A549 (cell line): Measurements from ENCODE around the gene SLC6A19. TPM values are rescaled to one million over a fixed set of nuclear protein-coding genes. Genes with fewer than 3 reads are reported as not detected.

Experiments
- ATAC-seq, 2 experiments: fragments of 200-7000 bp in 1 of 2; fragments of >200 bp in 1 of 2; cut with Nextera tagmentation in 1 of 2; cut with Tn5 transposase in 1 of 2; 3 replicates each; pipeline versions ENCODE4 v1.8.0 to v1.9.1; 2018 to 2020; ENCODE audit warnings: mild to moderate bottlenecking in 1 of 2, moderate library complexity in 1 of 2
- CTCF ChIA-PET: fragments of 300-600 bp; sonication (Branson Sonifier 250); formaldehyde crosslinking; extraction: SDS; loops from one replicate; lab custom pipeline; 2021; ENCODE audit warnings: antibody characterized with exemption, inconsistent platforms; lab: Yijun Ruan, JAX
- POLR2A ChIA-PET: fragments of 350-600 bp; formaldehyde crosslinking; extraction: SDS; loops from one replicate; lab custom pipeline; 2021; ENCODE audit warnings: antibody characterized with exemption, inconsistent platforms; lab: Yijun Ruan, JAX
- DNase-seq, 2 experiments: peaks; one replicate each; pipeline versions ENCODE4 v3.0.0 to v3.0.0-alpha.2; 2011 to 2016; ENCODE audit warnings: low read depth in 1 of 2, low spot score in 1 of 2
- FAIRE-seq: peaks from 2 replicates; lab custom pipeline; 2011; peaks lifted over from hg19 to GRCh38; lab: Jason Lieb, UNC
- H3K27ac ChIP-seq, 2 experiments: fragments of >200 bp; sonication (Bioruptor Twin); formaldehyde crosslinking; 3 replicates each; pipeline ENCODE4 v1.5.1; 2016 to 2017
- H3K4me1 ChIP-seq: fragments of >200 bp; sonication (Bioruptor Twin); formaldehyde crosslinking; 3 replicates; pipeline ENCODE4 v1.6.1; 2016
- H3K4me2 ChIP-seq: fragments of >200 bp; sonication (Bioruptor Twin); formaldehyde crosslinking; 3 replicates; pipeline ENCODE4 v1.6.1; 2016
- H3K4me3 ChIP-seq: fragments of >200 bp; sonication (Bioruptor Twin); formaldehyde crosslinking; 3 replicates; pipeline ENCODE4 v1.5.1; 2016
- H3K9me3 ChIP-seq: fragments of >200 bp; sonication (Bioruptor Twin); formaldehyde crosslinking; 3 replicates; pipeline ENCODE4 v1.6.1; 2016
- ATOH8 ChIP-seq: fragments of 250-450 bp; sonication (Bioruptor Pico); IDR thresholded peaks from 2 replicates; pipeline ENCODE4 v1.5.0; 2020; ENCODE audit warnings: low read depth, mild to moderate bottlenecking, moderate library complexity
- CBX2 ChIP-seq: fragments of 200-600 bp; sonication (generic); IDR thresholded peaks from 2 replicates; pipeline ENCODE4 v1.6.1; 2016; ENCODE audit warnings: low read depth, mild to moderate bottlenecking, borderline replicate concordance
- CEBPB ChIP-seq, 2 experiments: fragments of >200 bp in 1 of 2; sonication (Bioruptor Twin) in 1 of 2; formaldehyde crosslinking in 1 of 2; IDR thresholded peaks; 2 replicates each; pipeline ENCODE4 v1.6.1; 2012 to 2016
- CHD2 ChIP-seq: fragments of 150-350 bp; IDR thresholded peaks from 2 replicates; pipeline ENCODE4 v1.6.1; 2014; ENCODE audit warnings: low read length; ENCODE audit not compliant: partially characterized antibody
- CHD4 ChIP-seq: fragments of 200-600 bp; sonication (generic); IDR thresholded peaks from 2 replicates; pipeline ENCODE4 v1.6.1; 2016; ENCODE audit warnings: antibody characterized with exemption, mild to moderate bottlenecking, borderline replicate concordance
- CTCF ChIP-seq: fragments of >200 bp; sonication (Bioruptor Twin); formaldehyde crosslinking; IDR thresholded peaks from 3 replicates; pipeline ENCODE4 v1.5.1; 2016
- EP300 ChIP-seq, 2 experiments: fragments of >200 bp; sonication (Bioruptor Twin); formaldehyde crosslinking; IDR thresholded peaks; 2 replicates in 1 of 2; 3 replicates in 1 of 2; pipeline ENCODE4 v1.6.1; 2016 to 2017
- ESRRA ChIP-seq: fragments of 150-350 bp; IDR thresholded peaks from 2 replicates; pipeline ENCODE4 v1.6.1; 2014; ENCODE audit warnings: mild to moderate bottlenecking, low read length, borderline replicate concordance
- FOSL2 ChIP-seq, 2 experiments: fragments of 450-650 bp in 1 of 2; fragments of >200 bp in 1 of 2; sonication (Bioruptor Twin) in 1 of 2; formaldehyde crosslinking; IDR thresholded peaks; 2 replicates each; pipeline versions ENCODE4 v1.5.0 to v1.6.1; 2016 to 2020; ENCODE audit warnings: mild to moderate bottlenecking in 1 of 2, moderate library complexity in 1 of 2
- HDAC2 ChIP-seq: fragments of 200-600 bp; sonication (generic); IDR thresholded peaks from 2 replicates; pipeline ENCODE4 v1.6.1; 2016
- HOXB5 ChIP-seq: fragments of 250-450 bp; sonication (Bioruptor Pico); IDR thresholded peaks from 2 replicates; pipeline ENCODE4 v1.5.0; 2020; ENCODE audit warnings: mild to moderate bottlenecking, moderate library complexity
- NFE2L2 ChIP-seq: fragments of 150-350 bp; conservative IDR thresholded peaks from 2 replicates; pipeline ENCODE4 v1.6.1; 2014; ENCODE audit warnings: low read length
- POLR2A ChIP-seq: IDR thresholded peaks from 2 replicates; pipeline ENCODE4 v1.6.1; 2012; ENCODE audit warnings: mild to moderate bottlenecking, low read length
- REST ChIP-seq: fragments of 200-600 bp; sonication (generic); IDR thresholded peaks from 2 replicates; pipeline ENCODE4 v1.6.1; 2016; ENCODE audit warnings: antibody characterized with exemption, mild to moderate bottlenecking, moderate library complexity
- RNF2 ChIP-seq: fragments of 200-600 bp; sonication (generic); IDR thresholded peaks from 2 replicates; pipeline ENCODE4 v1.6.1; 2016; ENCODE audit warnings: low read depth, mild to moderate bottlenecking, antibody characterized with exemption, moderate library complexity, borderline replicate concordance
- SREBF2 ChIP-seq: fragments of 450-650 bp; IDR thresholded peaks from 2 replicates; pipeline ENCODE4 v1.6.1; 2014; ENCODE audit warnings: mild to moderate bottlenecking, moderate library complexity
- ZC3H11A ChIP-seq: fragments of 450-650 bp; IDR thresholded peaks from 2 replicates; pipeline ENCODE4 v1.6.1; 2014; ENCODE audit warnings: antibody characterized with exemption, mild to moderate bottlenecking
- ZFP36 ChIP-seq: fragments of 450-650 bp; IDR thresholded peaks from 2 replicates; pipeline ENCODE4 v1.6.1; 2014; ENCODE audit warnings: borderline replicate concordance; ENCODE audit not compliant: partially characterized antibody
- ZNF302 ChIP-seq: fragments of 250-450 bp; sonication (Bioruptor Pico); IDR thresholded peaks from 2 replicates; pipeline ENCODE4 v1.9.0; 2021; ENCODE audit warnings: inconsistent platforms, mild to moderate bottlenecking, moderate library complexity
- WGBS: methylation state at CpG from one replicate; pipeline ENCODE4 v1.1.6; 2017; ENCODE audit errors: missing lambda C conversion rate; 5-methylcytosine and 5-hydroxymethylcytosine counted together
- polyA plus RNA-seq, 4 experiments: library from polyadenylated mRNA; depleted of rRNA in 3 of 4; stranded (reverse); fragments of >200 nt; fragmentation: RNase III in 1 of 4; extraction: RNeasy Plus Mini Kit Qiagen cat#74134 plus additional on column Dnase treatment in 1 of 4; gene quantifications; 2 replicates in 3 of 4; 3 replicates in 1 of 4; pipeline ENCODE4 v1.2.3, GENCODE V29; 2011 to 2017
- TF ChIP-seq, protein P1 (sequence below): fragments of 450-650 bp; IDR thresholded peaks from 2 replicates; pipeline ENCODE4 v1.6.1; 2014; ENCODE audit warnings: antibody characterized with exemption
- TF ChIP-seq, protein P2 (sequence below): fragments of >200 bp; sonication (Bioruptor Twin); formaldehyde crosslinking; IDR thresholded peaks from 2 replicates; pipeline ENCODE4 v1.6.1; 2016

The SLC6A19 gene
- polyA plus RNA-seq, 2 of the 4 experiments (the other 2 are of a cell fraction): 0.01 TPM; not detected in 1

DNA sequence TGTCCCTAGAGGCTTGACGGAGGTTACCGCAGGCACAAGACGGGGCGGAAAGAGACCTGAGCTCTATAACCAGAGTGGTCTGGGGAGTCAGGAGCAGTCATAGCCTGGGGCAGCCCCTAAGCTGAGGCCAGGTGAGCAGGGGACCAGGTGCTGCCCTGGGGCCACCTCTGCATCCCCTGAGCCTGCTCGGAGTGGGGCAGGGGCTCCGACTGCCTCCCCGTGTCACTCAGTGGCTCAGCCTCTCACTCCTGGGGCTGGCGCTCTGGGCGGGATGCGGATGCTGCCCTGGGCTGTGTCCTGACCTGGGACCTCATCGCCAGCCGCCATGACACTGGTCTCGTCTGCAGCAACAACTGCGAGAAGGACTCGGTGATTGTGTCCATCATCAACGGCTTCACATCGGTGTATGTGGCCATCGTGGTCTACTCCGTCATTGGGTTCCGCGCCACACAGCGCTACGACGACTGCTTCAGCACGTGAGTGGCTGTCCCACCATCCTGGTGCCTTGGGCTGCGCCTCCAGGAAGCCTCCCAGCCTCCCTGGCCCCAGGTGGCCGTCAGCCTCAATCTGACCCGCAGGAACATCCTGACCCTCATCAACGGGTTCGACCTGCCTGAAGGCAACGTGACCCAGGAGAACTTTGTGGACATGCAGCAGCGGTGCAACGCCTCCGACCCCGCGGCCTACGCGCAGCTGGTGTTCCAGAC is 15.0 kb downstream of the SLC6A19 start:
- no peak for FAIRE-seq
- H3K27ac ChIP-seq: no peak overlapping the region
- POLR2A ChIA-PET: no interaction called here
- 85% methylated on average over 32 of the region's 38 CpGs for WGBS
- no peak for DNase-seq
- no peak for TF ChIP-seq ZFP36
- TF ChIP-seq ZC3H11A: no peak
- TF ChIP-seq, protein P1, sequence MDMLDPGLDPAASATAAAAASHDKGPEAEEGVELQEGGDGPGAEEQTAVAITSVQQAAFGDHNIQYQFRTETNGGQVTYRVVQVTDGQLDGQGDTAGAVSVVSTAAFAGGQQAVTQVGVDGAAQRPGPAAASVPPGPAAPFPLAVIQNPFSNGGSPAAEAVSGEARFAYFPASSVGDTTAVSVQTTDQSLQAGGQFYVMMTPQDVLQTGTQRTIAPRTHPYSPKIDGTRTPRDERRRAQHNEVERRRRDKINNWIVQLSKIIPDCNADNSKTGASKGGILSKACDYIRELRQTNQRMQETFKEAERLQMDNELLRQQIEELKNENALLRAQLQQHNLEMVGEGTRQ: no peak
- TF ChIP-seq HOXB5 (CRISPR knock-in tag): no peak
- TF ChIP-seq ZNF302 (CRISPR knock-in tag): no peak
- TF ChIP-seq EP300 (IDR thresholded peaks at IDR 0.05): no peak
- TF ChIP-seq FOSL2 (IDR thresholded peaks at IDR 0.05): no peak
- no peak for TF ChIP-seq FOSL2 (CRISPR knock-in tag; IDR thresholded peaks at IDR 0.05)
- no peaks in the 10 kb centered on the region for H3K4me1 ChIP-seq
- CTCF ChIA-PET: interaction anchor here (1.1 to 2.0 kb wide), 4 partner anchors 13 to 429 kb away, joined by 3 to 5 read pairs (median 4); no protein-coding TSS in a partner anchor
- no peak for ATAC-seq
- H3K9me3 ChIP-seq: no peaks in the 10 kb centered on the region
- H3K4me3 ChIP-seq: no peak overlapping the region
- no peak overlapping the region for H3K4me2 ChIP-seq

DNA sequence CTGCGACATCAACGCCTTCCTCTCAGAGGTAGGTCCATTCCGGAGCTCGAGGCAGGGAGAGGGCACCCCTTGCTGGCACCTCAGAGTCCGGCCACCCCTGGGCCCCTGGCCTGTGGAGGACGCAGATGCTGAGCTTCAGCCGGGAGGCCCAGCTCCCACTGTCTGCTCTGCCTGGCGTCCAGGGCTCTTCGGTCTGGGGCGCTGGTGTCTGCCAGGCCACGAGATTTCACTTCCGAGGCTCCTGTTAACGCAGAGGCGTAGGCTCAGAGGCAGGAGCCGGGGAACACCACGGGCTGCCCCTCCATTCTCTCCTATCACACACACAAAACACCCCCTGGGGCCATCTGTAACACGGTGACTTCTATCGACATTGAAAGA is 15.5 kb downstream of the SLC6A19 start:
- no peaks in the 10 kb centered on the region for H3K9me3 ChIP-seq
- no peak overlapping the region for H3K4me2 ChIP-seq
- DNase-seq (no peak), FAIRE-seq (no peak), ATAC-seq (no peak)
- TF ChIP-seq RNF2 (no peak), HDAC2 (no peak), CBX2 (no peak), CHD4 (no peak), POLR2A (no peak), ZC3H11A (no peak), CEBPB (IDR thresholded peaks at IDR 0.05) (no peak), CHD2 (no peak), SREBF2 (no peak), EP300 (IDR thresholded peaks at IDR 0.05) (no peak), NFE2L2 (no peak), ESRRA (no peak), REST (no peak), CTCF (no peak), ATOH8 (no peak)
- TF ChIP-seq, protein P1: no peak
- TF ChIP-seq, protein P2, sequence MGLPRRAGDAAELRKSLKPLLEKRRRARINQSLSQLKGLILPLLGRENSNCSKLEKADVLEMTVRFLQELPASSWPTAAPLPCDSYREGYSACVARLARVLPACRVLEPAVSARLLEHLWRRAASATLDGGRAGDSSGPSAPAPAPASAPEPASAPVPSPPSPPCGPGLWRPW: no peak
- 67% methylated on average over 10 of the region's 18 CpGs for WGBS
- ChIA-PET CTCF (interaction anchor here (1.4 to 2.0 kb wide), 2 partner anchors 42 to 49 kb away, joined by 3 to 5 read pairs; no protein-coding TSS in a partner anchor), POLR2A (no interaction called here)
- no peak overlapping the region for H3K4me3 ChIP-seq
- no peaks in the 10 kb centered on the region for H3K4me1 ChIP-seq
- H3K27ac ChIP-seq: no peak overlapping the region
